ENCODE data around the gene LGR6. TPM values are rescaled to one million over a fixed set of nuclear protein-coding genes. Genes with fewer than 3 reads are reported as not detected.

LGR6 gene
- total and polyA plus RNA-seq, 2 of the 8 experiments (the other 6 are each of a cell fraction or from before 2014, with no cell fraction given), result 0.50 to 1.0 TPM

GRCh38 chr1:202286622-202287097, 93.1 kb downstream of the LGR6 start (continued):
- TF ChIP-seq MAX (IDR thresholded peaks at IDR 0.05), result no peak
- TF ChIP-seq TAF7 (optimal IDR thresholded peaks at IDR 0.05; ENCODE audit: borderline replicate concordance, low read depth, low read length), result no peak
